Mucosa of stomach (tissue), 1 donor: Measurements from ENCODE around the gene EPB41L2.
"Not testable (repeated sequence)": the region's sequence is repeated elsewhere in the genome, so short reads cannot be mapped to it uniquely, and the experiment has no call there.

ENCODE experiments used
- H3K27me3 ChIP-seq: one replicate; pipeline ENCODE4 v1.7.0; 2013; ENCODE audit warnings: mild to moderate bottlenecking, low read length; ENCODE audit not compliant: control insufficient read depth, insufficient read depth
- H3K36me3 ChIP-seq: one replicate; pipeline ENCODE4 v1.7.0; 2013; ENCODE audit warnings: low read length; ENCODE audit not compliant: control insufficient read depth, insufficient read depth
- H3K4me1 ChIP-seq: one replicate; pipeline ENCODE4 v1.7.0; 2013; ENCODE audit warnings: mild to moderate bottlenecking, low read length; ENCODE audit not compliant: control insufficient read depth, insufficient read depth
- H3K4me3 ChIP-seq: one replicate; pipeline ENCODE4 v1.7.0; 2013; ENCODE audit warnings: low read length
- H3K9ac ChIP-seq: one replicate; pipeline ENCODE4 v1.7.0; 2013; ENCODE audit warnings: mild to moderate bottlenecking, low read length, moderate library complexity
- H3K9me3 ChIP-seq: one replicate; pipeline ENCODE4 v1.7.0; 2013; ENCODE audit warnings: mild to moderate bottlenecking, low read length, moderate library complexity; ENCODE audit not compliant: control insufficient read depth
- donor health status: Pancreatic carcinoma.

EPB41L2 gene

GRCh38 chr6:130928158-130928912 lies 134.7 kb downstream of the EPB41L2 start:
- H3K4me1 ChIP-seq = peaks cover 4% of the 10 kb centered on the region
- no peak overlapping the region for H3K9ac ChIP-seq
- no peak overlapping the region for H3K4me3 ChIP-seq
- no peaks in the 10 kb centered on the region for H3K27me3 ChIP-seq
- no peaks in the 10 kb centered on the region for H3K9me3 ChIP-seq
- no peaks in the 10 kb centered on the region for H3K36me3 ChIP-seq

GRCh38 chr6:130927305-130927704 lies 135.7 kb downstream of the EPB41L2 start:
- Histone ChIP-seq H3K36me3 (no peaks in the 10 kb centered on the region), H3K4me3 (no peak overlapping the region), H3K27me3 (no peaks in the 10 kb centered on the region), H3K9ac (no peak overlapping the region), H3K4me1 (peaks cover 4% of the 10 kb centered on the region), H3K9me3 (no peaks in the 10 kb centered on the region)

GRCh38 chr6:130923350-130923749 lies 139.7 kb downstream of the EPB41L2 start:
- H3K36me3 ChIP-seq = no peaks in the 10 kb centered on the region
- no peak overlapping the region for H3K9ac ChIP-seq
- no peaks in the 10 kb centered on the region for H3K9me3 ChIP-seq
- H3K27me3 ChIP-seq = no peaks in the 10 kb centered on the region
- H3K4me3 ChIP-seq = no peak overlapping the region
- H3K4me1 ChIP-seq = peaks cover 4% of the 10 kb centered on the region

GRCh38 chr6:130922922-130923321 lies 140.1 kb downstream of the EPB41L2 start:
- no peaks in the 10 kb centered on the region for H3K36me3 ChIP-seq
- H3K9ac ChIP-seq = no peak overlapping the region
- no peaks in the 10 kb centered on the region for H3K9me3 ChIP-seq
- H3K4me3 ChIP-seq = no peak overlapping the region
- H3K4me1 ChIP-seq = peaks cover 4% of the 10 kb centered on the region
- H3K27me3 ChIP-seq = no peaks in the 10 kb centered on the region

GRCh38 chr6:130920969-130921368 lies 142.1 kb downstream of the EPB41L2 start:
- no peaks in the 10 kb centered on the region for H3K27me3 ChIP-seq
- H3K9ac ChIP-seq = no peak overlapping the region
- no peaks in the 10 kb centered on the region for H3K4me1 ChIP-seq
- H3K4me3 ChIP-seq = no peak overlapping the region
- no peaks in the 10 kb centered on the region for H3K9me3 ChIP-seq
- no peaks in the 10 kb centered on the region for H3K36me3 ChIP-seq

- Histone ChIP-seq H3K27me3 (no peaks in the 10 kb centered on the region), H3K4me3 (no peak overlapping the region), H3K9me3 (no peaks in the 10 kb centered on the region), H3K36me3 (no peaks in the 10 kb centered on the region), H3K4me1 (no peaks in the 10 kb centered on the region), H3K9ac (no peak overlapping the region)
Measured at GRCh38 chr6:130918171-130918570, 144.9 kb downstream of the EPB41L2 start.

- not testable (repeated sequence) for H3K4me3 ChIP-seq, H3K27me3 ChIP-seq, H3K4me1 ChIP-seq, H3K9ac ChIP-seq, H3K9me3 ChIP-seq, H3K36me3 ChIP-seq
Measured at GRCh38 chr6:130915606-130916005, 147.4 kb downstream of the EPB41L2 start.

- Histone ChIP-seq H3K27me3 (no peaks in the 10 kb centered on the region), H3K4me3 (no peak overlapping the region)
Measured at GRCh38 chr6:130913120-130913519, 149.9 kb downstream of the EPB41L2 start.

GRCh38 chr6:130912434-130912833 lies 150.6 kb downstream of the EPB41L2 start:
- H3K27me3 ChIP-seq = no peaks in the 10 kb centered on the region
- peaks cover 8% of the 10 kb centered on the region for H3K4me1 ChIP-seq
- no peaks in the 10 kb centered on the region for H3K36me3 ChIP-seq
- H3K9ac ChIP-seq = no peak overlapping the region
- H3K9me3 ChIP-seq = no peaks in the 10 kb centered on the region
- H3K4me3 ChIP-seq = no peak overlapping the region

More at GRCh38 chr6:130913120-130913519, 149.9 kb downstream of the EPB41L2 start:
- Histone ChIP-seq H3K36me3 (no peaks in the 10 kb centered on the region), H3K4me1 (peaks cover 2% of the 10 kb centered on the region), H3K9ac (no peak overlapping the region), H3K9me3 (no peaks in the 10 kb centered on the region)

GRCh38 chr6:130908958-130909357 lies 154.1 kb downstream of the EPB41L2 start:
- Histone ChIP-seq H3K4me1 (peaks cover 11% of the 10 kb centered on the region), H3K9ac (no peak overlapping the region), H3K36me3 (no peaks in the 10 kb centered on the region), H3K9me3 (no peaks in the 10 kb centered on the region), H3K27me3 (no peaks in the 10 kb centered on the region), H3K4me3 (no peak overlapping the region)

GRCh38 chr6:130908188-130908587 lies 154.9 kb downstream of the EPB41L2 start:
- Histone ChIP-seq H3K36me3 (no peaks in the 10 kb centered on the region), H3K9ac (no peak overlapping the region), H3K4me1 (peaks cover 11% of the 10 kb centered on the region), H3K4me3 (no peak overlapping the region), H3K9me3 (no peaks in the 10 kb centered on the region), H3K27me3 (no peaks in the 10 kb centered on the region)

GRCh38 chr6:130907687-130908086 lies 155.4 kb downstream of the EPB41L2 start:
- Histone ChIP-seq H3K9me3 (no peaks in the 10 kb centered on the region), H3K4me3 (no peak overlapping the region), H3K9ac (no peak overlapping the region), H3K36me3 (no peaks in the 10 kb centered on the region), H3K27me3 (no peaks in the 10 kb centered on the region), H3K4me1 (peaks cover 11% of the 10 kb centered on the region)
